K562 (cell line): Measurements from ENCODE around the gene STUB1. TPM values are rescaled to one million over a fixed set of nuclear protein-coding genes. Genes with fewer than 3 reads are reported as not detected.
A peak's percentile ranks its signal among the peaks of the same experiment; 100 is the strongest.

ENCODE experiments used
- CTCFL ChIP-seq: IDR thresholded peaks from 2 replicates; pipeline ENCODE4 v1.6.1; 2011; ENCODE audit warnings: borderline replicate concordance, low read depth, mild to moderate bottlenecking, moderate library complexity, low read length; ENCODE audit not compliant: insufficient read depth, poor library complexity, severe bottlenecking
- FOXJ3 ChIP-seq: sonication (generic); formaldehyde crosslinking; IDR thresholded peaks from 2 replicates; pipeline ENCODE4 v1.4.0; 2020; ENCODE audit warnings: mild to moderate bottlenecking, missing genetic modification reagents
- HMBOX1 ChIP-seq: sonication (generic); IDR thresholded peaks from 2 replicates; pipeline ENCODE4 v1.6.1; 2016
- KDM2B ChIP-seq: fragments of 250-450 bp; sonication (Bioruptor Pico); IDR thresholded peaks from 2 replicates; pipeline ENCODE4 v1.8.0; 2021; ENCODE audit warnings: mild to moderate bottlenecking, moderate library complexity
- MAFG ChIP-seq: fragments of 450-650 bp; conservative IDR thresholded peaks from 2 replicates; pipeline ENCODE4 v1.6.1; 2016; ENCODE audit warnings: missing genetic modification characterization, missing compliant biosample characterization
- SMARCC2 ChIP-seq: fragments of 450-650 bp; IDR thresholded peaks from 2 replicates; pipeline ENCODE4 v1.6.1; 2017; ENCODE audit warnings: antibody characterized with exemption, moderate library complexity, mild to moderate bottlenecking, low read depth
- TAF15 ChIP-seq: fragments of 200-400 bp; formaldehyde crosslinking; IDR thresholded peaks from 2 replicates; pipeline ENCODE4 v1.6.1; 2017; ENCODE audit warnings: mild to moderate bottlenecking, low read depth, low read length, moderate library complexity
- ZMIZ1 ChIP-seq, 2 experiments: fragments of 150-350 bp in 1 of 2; IDR thresholded peaks; 2 replicates each; pipeline ENCODE4 v1.6.1; 2012 to 2016; ENCODE audit warnings: low read depth in 2 of 2, low read length in 2 of 2, mild to moderate bottlenecking in 1 of 2, moderate library complexity in 1 of 2
- ZSCAN32 ChIP-seq: fragments of 450-650 bp; formaldehyde crosslinking; IDR thresholded peaks from 2 replicates; pipeline ENCODE4 v1.4.0; 2020; ENCODE audit warnings: mild to moderate bottlenecking, moderate library complexity
- polyA plus RNA-seq, 8 experiments: library from polyadenylated mRNA; depleted of rRNA in 4 of 8; stranded (reverse) in 5 of 8; unstranded in 3 of 8; fragments of >200 nt; fragmentation: Nextera tagmentation in 2 of 8; fragmentation: Illumina TruSeq in 1 of 8; extraction: Ambion mirVana in 2 of 8; extraction: Trizol in 1 of 8; gene quantifications; 2 replicates each; pipeline versions ENCODE4 v1.2.1 to v1.2.3, GENCODE V29; 2011 to 2014; ENCODE audit warnings: inconsistent platforms in 1 of 8, missing spikeins in 1 of 8
- total RNA-seq, 7 experiments: library from RNA; depleted of rRNA in 6 of 7; stranded (reverse); fragments of >200 nt in 6 of 7; fragmentation: Illumina TruSeq in 2 of 7; extraction: Trizol in 2 of 7; gene quantifications; 2 replicates each; pipeline versions ENCODE4 v1.2.1 to v1.2.3, GENCODE V29; 2011 to 2021; ENCODE audit warnings: low replicate concordance in 1 of 7
- TF ChIP-seq, protein P1 (sequence below): sonication (generic); formaldehyde crosslinking; IDR thresholded peaks from 2 replicates; pipeline ENCODE4 v1.8.1; 2023; ENCODE audit warnings: mild to moderate bottlenecking, missing genetic modification reagents, moderate library complexity
- TF ChIP-seq, protein P2 (sequence below), 3 experiments: IDR thresholded peaks in 2 of 3; conservative IDR thresholded peaks in 1 of 3; 2 replicates each; pipeline ENCODE4 v1.5.1; 2011 to 2012; ENCODE audit warnings: low read length in 3 of 3, mild to moderate bottlenecking in 3 of 3, control low read depth in 2 of 3, improper control_type of control experiment in 1 of 3, inconsistent platforms in 1 of 3, low read depth in 1 of 3, mixed read lengths in 1 of 3, moderate library complexity in 1 of 3; ENCODE audit not compliant: insufficient read depth in 2 of 3
- TF ChIP-seq, protein P3 (sequence below): fragments of 450-650 bp; IDR thresholded peaks from one replicate; pipeline ENCODE4 v1.6.1; 2018; ENCODE audit warnings: mild to moderate bottlenecking, moderate library complexity; ENCODE audit not compliant: partially characterized antibody

STUB1 gene
- total and polyA plus RNA-seq, 9 of the 15 experiments (the other 6 are each of a cell fraction or from before 2014, with no cell fraction given) = 10.6 to 251 (median 152) TPM

GRCh38 chr16:636206-637080, 43.8 kb upstream of the STUB1 start, which contains the start of gene METTL26 (continued):
- TF ChIP-seq ZMIZ1 (IDR thresholded peaks at IDR 0.05; ENCODE audit: low read depth in 2 of 2, low read length in 2 of 2) (no peak), FOXJ3 (CRISPR knock-in tag) (no peak), TAF15 (no peak), HMBOX1 (no peak), SMARCC2 (no peak), CTCFL (peak; percentile 45), KDM2B (CRISPR knock-in tag) (peak; percentile 85; the same call in 1 of the 2 replicates), MAFG (no peak), ZSCAN32 (CRISPR knock-in tag) (no peak)
- TF ChIP-seq, protein P1, sequence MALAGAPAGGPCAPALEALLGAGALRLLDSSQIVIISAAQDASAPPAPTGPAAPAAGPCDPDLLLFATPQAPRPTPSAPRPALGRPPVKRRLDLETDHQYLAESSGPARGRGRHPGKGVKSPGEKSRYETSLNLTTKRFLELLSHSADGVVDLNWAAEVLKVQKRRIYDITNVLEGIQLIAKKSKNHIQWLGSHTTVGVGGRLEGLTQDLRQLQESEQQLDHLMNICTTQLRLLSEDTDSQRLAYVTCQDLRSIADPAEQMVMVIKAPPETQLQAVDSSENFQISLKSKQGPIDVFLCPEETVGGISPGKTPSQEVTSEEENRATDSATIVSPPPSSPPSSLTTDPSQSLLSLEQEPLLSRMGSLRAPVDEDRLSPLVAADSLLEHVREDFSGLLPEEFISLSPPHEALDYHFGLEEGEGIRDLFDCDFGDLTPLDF (CRISPR knock-in tag) = peak; percentile 79
- TF ChIP-seq, protein P2, sequence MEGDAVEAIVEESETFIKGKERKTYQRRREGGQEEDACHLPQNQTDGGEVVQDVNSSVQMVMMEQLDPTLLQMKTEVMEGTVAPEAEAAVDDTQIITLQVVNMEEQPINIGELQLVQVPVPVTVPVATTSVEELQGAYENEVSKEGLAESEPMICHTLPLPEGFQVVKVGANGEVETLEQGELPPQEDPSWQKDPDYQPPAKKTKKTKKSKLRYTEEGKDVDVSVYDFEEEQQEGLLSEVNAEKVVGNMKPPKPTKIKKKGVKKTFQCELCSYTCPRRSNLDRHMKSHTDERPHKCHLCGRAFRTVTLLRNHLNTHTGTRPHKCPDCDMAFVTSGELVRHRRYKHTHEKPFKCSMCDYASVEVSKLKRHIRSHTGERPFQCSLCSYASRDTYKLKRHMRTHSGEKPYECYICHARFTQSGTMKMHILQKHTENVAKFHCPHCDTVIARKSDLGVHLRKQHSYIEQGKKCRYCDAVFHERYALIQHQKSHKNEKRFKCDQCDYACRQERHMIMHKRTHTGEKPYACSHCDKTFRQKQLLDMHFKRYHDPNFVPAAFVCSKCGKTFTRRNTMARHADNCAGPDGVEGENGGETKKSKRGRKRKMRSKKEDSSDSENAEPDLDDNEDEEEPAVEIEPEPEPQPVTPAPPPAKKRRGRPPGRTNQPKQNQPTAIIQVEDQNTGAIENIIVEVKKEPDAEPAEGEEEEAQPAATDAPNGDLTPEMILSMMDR (IDR thresholded peaks at IDR 0.05 in 2 of 3, conservative IDR thresholded peaks at IDR 0.05 in 1 of 3; ENCODE audit: insufficient read depth in 2 of 3, low read depth in 1 of 3, low read length in 3 of 3) = peak in 2 of 3 experiments; percentile 46 to 68; a peak in 4 of 6 replicates
- TF ChIP-seq, protein P3, sequence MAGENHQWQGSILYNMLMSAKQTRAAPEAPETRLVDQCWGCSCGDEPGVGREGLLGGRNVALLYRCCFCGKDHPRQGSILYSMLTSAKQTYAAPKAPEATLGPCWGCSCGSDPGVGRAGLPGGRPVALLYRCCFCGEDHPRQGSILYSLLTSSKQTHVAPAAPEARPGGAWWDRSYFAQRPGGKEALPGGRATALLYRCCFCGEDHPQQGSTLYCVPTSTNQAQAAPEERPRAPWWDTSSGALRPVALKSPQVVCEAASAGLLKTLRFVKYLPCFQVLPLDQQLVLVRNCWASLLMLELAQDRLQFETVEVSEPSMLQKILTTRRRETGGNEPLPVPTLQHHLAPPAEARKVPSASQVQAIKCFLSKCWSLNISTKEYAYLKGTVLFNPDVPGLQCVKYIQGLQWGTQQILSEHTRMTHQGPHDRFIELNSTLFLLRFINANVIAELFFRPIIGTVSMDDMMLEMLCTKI = no peak
